IPS-NIHi11 (cell line): ENCODE results near the gene PCNX1.
"Not testable (repeated sequence)": the region's sequence is repeated elsewhere in the genome, so short reads cannot be mapped to it uniquely, and the experiment has no call there.

ENCODE experiments used
- DNase-seq: peaks from one replicate; pipeline ENCODE4 v3.0.0; 2012; ENCODE audit warnings: mixed read lengths, low spot score

The PCNX1 gene

GRCh38 chr14:70964492-70964891, 57.2 kb downstream of the PCNX1 start:
- DNase-seq = no peak

- no peak for DNase-seq
These were observed 64.3 kb downstream of the PCNX1 start for GRCh38 chr14:70971560-70971959.

GRCh38 chr14:70972107-70972976, 65.1 kb downstream of the PCNX1 start:
- DNase-seq = peak; percentile 64

- DNase-seq = no peak
These were observed 69.3 kb downstream of the PCNX1 start for GRCh38 chr14:70976591-70976990.

GRCh38 chr14:70981000-70981952, 74.0 kb downstream of the PCNX1 start:
- DNase-seq = no peak

GRCh38 chr14:70982200-70982599, 74.9 kb downstream of the PCNX1 start:
- DNase-seq = no peak

- DNase-seq = no peak
These were observed 79.8 kb downstream of the PCNX1 start for GRCh38 chr14:70987041-70987440.

- DNase-seq = no peak
These were observed 81.2 kb downstream of the PCNX1 start for GRCh38 chr14:70988452-70988851.

GRCh38 chr14:70993931-70994330, 86.7 kb downstream of the PCNX1 start:
- DNase-seq = no peak

- no peak for DNase-seq
These were observed 88.0 kb downstream of the PCNX1 start for GRCh38 chr14:70995211-70995610.

- DNase-seq = peak; percentile 36
These were observed 88.4 kb downstream of the PCNX1 start for GRCh38 chr14:70995671-70996070.

- DNase-seq = no peak
These were observed 91.9 kb downstream of the PCNX1 start for GRCh38 chr14:70999117-70999516.

- no peak for DNase-seq
These were observed 92.8 kb downstream of the PCNX1 start for GRCh38 chr14:71000091-71000490.

GRCh38 chr14:71001742-71002141, 94.5 kb downstream of the PCNX1 start:
- no peak for DNase-seq

GRCh38 chr14:71003156-71003555, 95.9 kb downstream of the PCNX1 start:
- no peak for DNase-seq

- DNase-seq = no peak
These were observed 97.2 kb downstream of the PCNX1 start for GRCh38 chr14:71004481-71004880.

GRCh38 chr14:71005076-71005475, 97.8 kb downstream of the PCNX1 start:
- DNase-seq = no peak

GRCh38 chr14:71006200-71006563, 98.9 kb downstream of the PCNX1 start:
- DNase-seq = no peak

- DNase-seq = no peak
These were observed 104.2 kb downstream of the PCNX1 start for GRCh38 chr14:71011479-71011878.

GRCh38 chr14:71012888-71013287, 105.6 kb downstream of the PCNX1 start:
- no peak for DNase-seq

- no peak for DNase-seq
These were observed 106.4 kb downstream of the PCNX1 start for GRCh38 chr14:71013551-71014192.

GRCh38 chr14:71019917-71020316, 112.7 kb downstream of the PCNX1 start:
- DNase-seq = not testable (repeated sequence)
